PC-3 (cell line): ENCODE measurements around the gene EIF3D. TPM values are rescaled to one million over a fixed set of nuclear protein-coding genes. Genes with fewer than 3 reads are reported as not detected.

ENCODE experiments used
- ATAC-seq: fragments of 200-7000 bp; cut with Tn5 transposase; 2 replicates; pipeline ENCODE4 v1.9.1; 2020; ENCODE audit warnings: mild to moderate bottlenecking, moderate library complexity
- BruUV-seq: library from RNA; stranded (reverse); fragments of 400-500 nt; replicated peaks from 2 replicates; lab custom pipeline; 2021; lab: Mats Ljungman, UMichigan
- CTCF ChIA-PET: fragments of 300-600 bp; sonication (Branson Sonifier 250); formaldehyde crosslinking; loops from one replicate; lab custom pipeline; 2022; ENCODE audit warnings: antibody characterized with exemption; lab: Charles Lee
- POLR2A ChIA-PET: fragments of 300-600 bp; sonication (Branson Sonifier 250); formaldehyde crosslinking; loops from one replicate; lab custom pipeline; 2022; ENCODE audit warnings: antibody characterized with exemption; ENCODE audit not compliant: unreplicated experiment; lab: Charles Lee
- DNase-seq: peaks from one replicate; pipeline ENCODE4 v3.0.0-alpha.2; 2015
- H2AFZ ChIP-seq: fragments of 300-600 bp; sonication (generic); 2 replicates; pipeline ENCODE4 v1.6.0; 2016; ENCODE audit warnings: antibody characterized with exemption, low read length
- H3F3A ChIP-seq: fragments of 300-600 bp; sonication (generic); one replicate; pipeline ENCODE4 v1.6.0; 2017; ENCODE audit warnings: antibody characterized with exemption, low read length, control low read depth, mild to moderate bottlenecking; ENCODE audit not compliant: unreplicated experiment
- H3K27ac ChIP-seq: fragments of 300-600 bp; sonication (generic); 2 replicates; pipeline ENCODE4 v1.5.1; 2016; ENCODE audit warnings: mild to moderate bottlenecking, low read length
- H3K27me3 ChIP-seq: fragments of 300-600 bp; sonication (generic); 2 replicates; pipeline ENCODE4 v1.6.1; 2016; ENCODE audit warnings: low read length, mixed read lengths
- H3K36me3 ChIP-seq: fragments of 300-600 bp; sonication (generic); 2 replicates; pipeline ENCODE4 v1.6.1; 2016; ENCODE audit warnings: low read depth, mixed run types, low read length, mixed read lengths
- H3K4me1 ChIP-seq: fragments of 300-600 bp; sonication (generic); 2 replicates; pipeline ENCODE4 v1.5.1; 2016; ENCODE audit warnings: low read length; ENCODE audit not compliant: insufficient read depth
- H3K4me2 ChIP-seq: fragments of 300-600 bp; sonication (generic); 2 replicates; pipeline ENCODE4 v1.6.0; 2016; ENCODE audit warnings: low read length
- H3K4me3 ChIP-seq: fragments of 300-600 bp; sonication (generic); 2 replicates; pipeline ENCODE4 v1.5.1; 2016; ENCODE audit warnings: mild to moderate bottlenecking, low read length, mixed read lengths
- H3K79me2 ChIP-seq: fragments of 300-600 bp; sonication (generic); 2 replicates; pipeline ENCODE4 v1.6.1; 2017; ENCODE audit warnings: low read length, mixed read lengths
- H3K9ac ChIP-seq: fragments of 300-600 bp; sonication (generic); 2 replicates; pipeline ENCODE4 v1.6.0; 2016; ENCODE audit warnings: mild to moderate bottlenecking, low read length
- H3K9me2 ChIP-seq: fragments of 300-600 bp; sonication (generic); replicated peaks from 2 replicates; pipeline ENCODE4 v1.6.1; 2016; ENCODE audit warnings: mixed run types, low read length, mixed read lengths
- H3K9me3 ChIP-seq: fragments of 300-600 bp; sonication (generic); 2 replicates; pipeline ENCODE4 v1.6.1; 2016; ENCODE audit warnings: low read length, mixed read lengths
- H4K20me1 ChIP-seq: fragments of 300-600 bp; sonication (generic); 2 replicates; pipeline ENCODE4 v1.6.1; 2016; ENCODE audit warnings: low read length, mixed read lengths
- EZH2 ChIP-seq: fragments of 300-600 bp; sonication (generic); IDR thresholded peaks from one replicate; pipeline ENCODE4 v1.6.1; 2017; ENCODE audit warnings: antibody characterized with exemption, mild to moderate bottlenecking, low read length; ENCODE audit not compliant: unreplicated experiment
- EZH2phosphoT487 ChIP-seq: fragments of 300-600 bp; sonication (generic); IDR thresholded peaks from 2 replicates; pipeline ENCODE4 v1.6.1; 2018; ENCODE audit warnings: mild to moderate bottlenecking, antibody characterized with exemption, low read length, borderline replicate concordance
- intact Hi-C: fragments of 100-400 bp; cut with micrococcal nuclease; formaldehyde crosslinking; loops from 2 replicates; pipeline ENCODE4 v1.9.0; 2023
- total RNA-seq: library from RNA; depleted of rRNA; stranded (reverse); fragments of >200 nt; gene quantifications from 2 replicates; pipeline ENCODE4 v1.2.3, GENCODE V29; 2014; rRNA removed
- TF ChIP-seq, protein P1 (sequence below): fragments of 300-600 bp; sonication (generic); conservative IDR thresholded peaks from 2 replicates; pipeline ENCODE4 v1.5.1; 2017; ENCODE audit warnings: antibody characterized with exemption, low read depth, mild to moderate bottlenecking, low read length

The EIF3D gene
- total RNA-seq, 1 experiment from 2014 or later: 247 TPM

- Histone ChIP-seq H3K4me3 (no peak overlapping the region), H3K79me2 (peaks cover 13% of the 10 kb centered on the region; the same call in 1 of the 2 replicates), H3K9me2 (no peaks in the 10 kb centered on the region), H3K9me3 (no peaks in the 10 kb centered on the region), H3K27me3 (no peaks in the 10 kb centered on the region), H3K9ac (no peak overlapping the region), H3F3A (no peaks in the 10 kb centered on the region), H2AFZ (no peak overlapping the region), H3K36me3 (no peaks in the 10 kb centered on the region), H3K4me2 (no peak overlapping the region), H4K20me1 (no peaks in the 10 kb centered on the region), H3K27ac (no peak overlapping the region), H3K4me1 (peaks cover 73% of the 10 kb centered on the region)
- BruUV-seq: no TSS peak
- DNase-seq (no peak), ATAC-seq (no peak)
- TF ChIP-seq, protein P1, sequence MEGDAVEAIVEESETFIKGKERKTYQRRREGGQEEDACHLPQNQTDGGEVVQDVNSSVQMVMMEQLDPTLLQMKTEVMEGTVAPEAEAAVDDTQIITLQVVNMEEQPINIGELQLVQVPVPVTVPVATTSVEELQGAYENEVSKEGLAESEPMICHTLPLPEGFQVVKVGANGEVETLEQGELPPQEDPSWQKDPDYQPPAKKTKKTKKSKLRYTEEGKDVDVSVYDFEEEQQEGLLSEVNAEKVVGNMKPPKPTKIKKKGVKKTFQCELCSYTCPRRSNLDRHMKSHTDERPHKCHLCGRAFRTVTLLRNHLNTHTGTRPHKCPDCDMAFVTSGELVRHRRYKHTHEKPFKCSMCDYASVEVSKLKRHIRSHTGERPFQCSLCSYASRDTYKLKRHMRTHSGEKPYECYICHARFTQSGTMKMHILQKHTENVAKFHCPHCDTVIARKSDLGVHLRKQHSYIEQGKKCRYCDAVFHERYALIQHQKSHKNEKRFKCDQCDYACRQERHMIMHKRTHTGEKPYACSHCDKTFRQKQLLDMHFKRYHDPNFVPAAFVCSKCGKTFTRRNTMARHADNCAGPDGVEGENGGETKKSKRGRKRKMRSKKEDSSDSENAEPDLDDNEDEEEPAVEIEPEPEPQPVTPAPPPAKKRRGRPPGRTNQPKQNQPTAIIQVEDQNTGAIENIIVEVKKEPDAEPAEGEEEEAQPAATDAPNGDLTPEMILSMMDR: no peak
- TF ChIP-seq EZH2 (no peak), EZH2phosphoT487 (no peak)
- POLR2A ChIA-PET: no interaction called here
- intact Hi-C loops: no loop called here
- CTCF ChIA-PET: no interaction called here
Measured at GRCh38 chr22:36463783-36464184, 65.2 kb downstream of the EIF3D start.

- H3K4me3 ChIP-seq: no peak overlapping the region
- H3K4me2 ChIP-seq: peak overlapping the region; percentile 40
- ATAC-seq: peak; percentile 44
Measured at GRCh38 chr22:36461665-36462649, 67.0 kb downstream of the EIF3D start.

More at GRCh38 chr22:36461665-36462649, 67.0 kb downstream of the EIF3D start:
- ChIA-PET CTCF (no interaction called here), POLR2A (interaction anchor here (0.5 to 0.6 kb wide), 2 partner anchors 127 to 301 kb away, joined by 3 read pairs; no protein-coding TSS in a partner anchor)
- TSS peak; percentile 19 for BruUV-seq
- Histone ChIP-seq H3K27ac (peak overlapping the region; percentile 65), H3K9me2 (no peaks in the 10 kb centered on the region), H3K27me3 (no peaks in the 10 kb centered on the region), H2AFZ (no peak overlapping the region), H3K9ac (0 out of 2 replicates have a peak overlapping the region, but pooled peaks have one; percentile 9), H3F3A (no peaks in the 10 kb centered on the region), H3K79me2 (no peaks in the 10 kb centered on the region), H4K20me1 (no peaks in the 10 kb centered on the region), H3K9me3 (no peaks in the 10 kb centered on the region), H3K4me1 (peaks cover 62% of the 10 kb centered on the region), H3K36me3 (no peaks in the 10 kb centered on the region)
- TF ChIP-seq, protein P1: no peak
- TF ChIP-seq EZH2 (no peak), EZH2phosphoT487 (no peak)
- peak; percentile 84 for DNase-seq
- intact Hi-C loops: no loop called here

Other genes with a start within 250 kb of the EIF3D start
- 357 and 546 TPM in 2 replicates for gene MYH9, start 141.2 kb downstream of the EIF3D start, total RNA-seq
- gene TXN2, start 47.5 kb downstream of the EIF3D start, total RNA-seq: 49.6 and 52.5 TPM in 2 replicates
- 5.5 and 6.5 TPM in 2 replicates for gene FOXRED2, start 22.1 kb downstream of the EIF3D start, total RNA-seq
- not detected in 2 replicates for gene CACNG2, start 174.6 kb upstream of the EIF3D start, total RNA-seq
- 19.9 and 23.3 TPM in 2 replicates for gene IFT27, start 247.0 kb upstream of the EIF3D start, total RNA-seq